ENCODE results near the gene ETV3L. TPM values are rescaled to one million over a fixed set of nuclear protein-coding genes. Genes with fewer than 3 reads are reported as not detected.
A peak's percentile ranks its signal among the peaks of the same experiment; 100 is the strongest.

Gene ETV3L
- total and polyA plus RNA-seq, 9 donors = not detected

DNA sequence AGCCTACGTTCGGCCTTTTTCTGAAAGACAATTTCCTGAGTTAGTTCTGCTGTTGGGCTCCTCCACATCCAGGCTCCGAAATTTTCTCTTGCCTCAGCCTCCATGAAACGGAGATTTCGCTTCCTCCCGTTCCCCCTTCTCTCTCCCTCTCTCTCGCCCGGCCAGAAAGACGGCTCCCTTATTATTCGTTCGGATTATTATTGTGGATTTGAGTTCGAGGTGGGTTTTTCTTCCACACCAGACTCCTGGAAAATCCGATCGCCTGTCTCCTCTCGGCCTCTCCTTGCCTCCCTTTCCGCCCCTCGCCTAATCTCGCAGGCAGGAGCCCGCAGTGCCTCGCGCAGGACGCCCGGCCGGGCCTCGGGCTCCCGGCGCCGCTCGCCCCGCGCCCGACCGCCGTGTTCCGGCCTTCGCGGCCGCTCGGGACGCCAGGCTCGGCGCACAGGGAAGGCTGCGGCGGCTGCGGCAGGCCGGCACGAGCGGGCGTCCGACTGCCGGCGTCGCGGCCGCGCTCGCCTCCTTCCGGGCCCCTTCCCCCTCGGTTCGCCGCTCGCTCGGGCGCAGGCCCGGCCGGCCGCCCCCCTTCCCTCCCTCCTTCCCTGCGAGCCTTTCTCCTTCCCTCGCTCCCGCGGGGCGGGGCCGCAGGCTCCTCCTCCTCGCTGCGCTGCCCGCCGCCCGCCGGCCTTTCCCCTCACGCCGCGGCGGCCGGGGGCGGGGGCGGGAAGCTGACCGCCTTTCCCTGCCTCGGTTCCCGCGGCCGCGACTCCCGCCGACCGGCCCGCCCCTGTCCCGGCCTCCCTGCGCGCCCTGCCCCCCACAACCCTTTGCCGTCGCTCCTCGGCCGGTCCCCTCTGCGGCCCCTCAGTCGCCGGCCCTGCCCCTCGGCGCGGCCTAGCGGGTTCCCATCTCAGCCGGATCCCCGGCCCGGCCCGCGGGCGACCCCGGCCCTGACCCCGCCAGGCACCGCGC, 54.1 kb downstream of the ETV3L start, which contains the start of gene ARHGEF11:
Gene ARHGEF11, minus strand, starts transcription at position 493 of the 969 bp plus-strand sequence. CDS start 1,412 bp downstream, outside the sequence.
- H3K27me3 ChIP-seq (ENCODE audit: control insufficient read depth, insufficient read depth, low read length) = no peaks in the 10 kb centered on the region
- under 1% methylated on average over 110 of the region's 120 CpGs for WGBS (ENCODE audit: insufficient coverage)
- H3K36me3 ChIP-seq (ENCODE audit: control insufficient read depth, insufficient read depth, low read length) = no peaks in the 10 kb centered on the region
- H3K4me3 ChIP-seq (ENCODE audit: low read length) = peak within 1 kb of the TSS; percentile 71
- H3K4me1 ChIP-seq (ENCODE audit: control insufficient read depth, insufficient read depth, low read length) = peaks cover 28% of the 10 kb centered on the region
- peak within 1 kb of the TSS; percentile 88 for H3K27ac ChIP-seq (ENCODE audit: low read length)
- peak; percentile 98 for DNase-seq
- no peaks in the 10 kb centered on the region for H3K9me3 ChIP-seq (replicated peaks; ENCODE audit: control insufficient read depth, low read depth, low read length)

DNA sequence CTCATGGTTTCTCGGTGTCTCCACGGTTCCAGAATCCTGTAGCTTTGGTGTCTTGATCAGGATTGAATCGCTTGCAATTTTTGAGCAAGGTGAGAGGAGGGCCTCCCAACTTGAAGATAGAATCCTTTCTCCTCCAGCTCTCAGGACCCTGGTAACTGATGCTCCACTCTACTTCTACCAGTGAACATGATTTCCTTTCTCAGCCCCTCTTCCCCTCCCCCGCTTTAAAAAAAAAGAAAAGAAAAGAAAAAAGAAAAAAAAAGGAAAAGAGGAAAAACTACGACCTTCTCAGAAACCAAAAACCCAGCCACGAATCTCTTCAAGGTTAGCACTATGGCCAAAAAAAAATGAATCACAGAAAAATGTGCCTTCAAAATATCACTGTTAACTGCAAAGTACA, 55.3 kb downstream of the ETV3L start:
- peak overlapping the region; percentile 71 for H3K4me3 ChIP-seq (ENCODE audit: low read length)
- 49% methylated on average over 2 of the region's 6 CpGs for WGBS (ENCODE audit: insufficient coverage)
- H3K4me1 ChIP-seq (ENCODE audit: control insufficient read depth, insufficient read depth, low read length) = peaks cover 28% of the 10 kb centered on the region
- no peaks in the 10 kb centered on the region for H3K27me3 ChIP-seq (ENCODE audit: control insufficient read depth, insufficient read depth, low read length)
- H3K36me3 ChIP-seq (ENCODE audit: control insufficient read depth, insufficient read depth, low read length) = no peaks in the 10 kb centered on the region
- DNase-seq = no peak
- H3K9me3 ChIP-seq (replicated peaks; ENCODE audit: control insufficient read depth, low read depth, low read length) = no peaks in the 10 kb centered on the region
- no peak overlapping the region for H3K27ac ChIP-seq (ENCODE audit: low read length)

DNA sequence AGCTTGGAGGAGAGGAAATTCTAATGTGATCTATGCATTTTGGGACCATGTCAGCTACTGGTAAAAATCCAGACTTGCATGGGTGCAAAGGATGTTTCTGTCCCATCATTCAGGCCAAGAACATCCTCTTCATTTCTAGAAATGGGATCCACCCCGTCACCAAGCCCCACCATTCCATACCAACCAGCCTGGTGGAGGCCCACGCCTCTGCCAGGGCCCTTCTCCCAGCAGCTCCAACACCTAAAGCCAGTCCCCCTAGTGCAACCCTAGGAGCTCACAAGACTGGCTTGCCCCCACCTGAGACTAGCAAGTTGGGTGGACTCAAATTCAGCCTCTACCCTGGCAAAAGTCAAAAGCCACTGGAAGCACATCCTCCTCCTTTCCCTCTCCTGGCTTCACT, 55.9 kb downstream of the ETV3L start:
- H3K4me1 ChIP-seq (ENCODE audit: control insufficient read depth, insufficient read depth, low read length) = peaks cover 28% of the 10 kb centered on the region

GRCh38 chr1:157042846-157043245, 56.8 kb downstream of the ETV3L start:
- peak; percentile 29 for DNase-seq
- Histone ChIP-seq H3K4me3 (ENCODE audit: low read length) (no peak overlapping the region), H3K9me3 (replicated peaks; ENCODE audit: control insufficient read depth, low read depth, low read length) (no peaks in the 10 kb centered on the region), H3K4me1 (ENCODE audit: control insufficient read depth, insufficient read depth, low read length) (peaks cover 28% of the 10 kb centered on the region), H3K27ac (ENCODE audit: low read length) (no peak overlapping the region), H3K36me3 (ENCODE audit: control insufficient read depth, insufficient read depth, low read length) (no peaks in the 10 kb centered on the region), H3K27me3 (ENCODE audit: control insufficient read depth, insufficient read depth, low read length) (no peaks in the 10 kb centered on the region)
- WGBS (ENCODE audit: insufficient coverage) = no CpG with 5 or more reads among the region's 2 CpGs

More for the DNA sequence above, 55.9 kb downstream of the ETV3L start:
- H3K9me3 ChIP-seq (replicated peaks; ENCODE audit: control insufficient read depth, low read depth, low read length) = no peaks in the 10 kb centered on the region
- 61% methylated on average over 2 of the region's 2 CpGs for WGBS (ENCODE audit: insufficient coverage)
- DNase-seq = no peak
- no peak overlapping the region for H3K27ac ChIP-seq (ENCODE audit: low read length)
- H3K4me3 ChIP-seq (ENCODE audit: low read length) = peak overlapping the region; percentile 71
- no peaks in the 10 kb centered on the region for H3K27me3 ChIP-seq (ENCODE audit: control insufficient read depth, insufficient read depth, low read length)
- no peaks in the 10 kb centered on the region for H3K36me3 ChIP-seq (ENCODE audit: control insufficient read depth, insufficient read depth, low read length)

Other genes with a start within 250 kb of the ETV3L start
- gene INSRR, start 240.7 kb downstream of the ETV3L start, total RNA-seq = 0.18 TPM
- gene INSRR, start 240.7 kb downstream of the ETV3L start, polyA plus RNA-seq (ENCODE audit: insufficient read depth in 1 of 8, insufficient read length in 8 of 8, low replicate concordance in 1 of 8) = 1 to 10 TPM in 3 of 8 donors, under 1 TPM in 5; 0.40 to 1.2 (median 0.66) TPM
- 0.35 TPM for gene NTRK1, start 238.9 kb downstream of the ETV3L start, total RNA-seq
- gene NTRK1, start 238.9 kb downstream of the ETV3L start, polyA plus RNA-seq (ENCODE audit: insufficient read depth in 1 of 8, insufficient read length in 8 of 8, low replicate concordance in 1 of 8) = 1 to 10 TPM in 3 of 8 donors, under 1 TPM in 5; 0.41 to 1.9 (median 0.91) TPM
- 12.2 TPM for gene PEAR1, start 206.1 kb downstream of the ETV3L start, total RNA-seq
- 10 to 100 TPM; 17.9 to 35.0 (median 28.7) TPM for gene PEAR1, start 206.1 kb downstream of the ETV3L start, polyA plus RNA-seq (ENCODE audit: insufficient read depth in 1 of 8, insufficient read length in 8 of 8, low replicate concordance in 1 of 8)
- 0.53 TPM for gene LRRC71, start 179.2 kb downstream of the ETV3L start, total RNA-seq
- gene LRRC71, start 179.2 kb downstream of the ETV3L start, polyA plus RNA-seq (ENCODE audit: insufficient read depth in 1 of 8, insufficient read length in 8 of 8, low replicate concordance in 1 of 8) = 1 to 10 TPM in 4 of 8 donors, under 1 TPM in 4; 0.39 to 1.5 (median 0.92) TPM
- 20.9 TPM for gene ARHGEF11, start 54.1 kb downstream of the ETV3L start, total RNA-seq
- 10 to 100 TPM; 18.4 to 30.0 (median 22.9) TPM for gene ARHGEF11, start 54.1 kb downstream of the ETV3L start, polyA plus RNA-seq (ENCODE audit: insufficient read depth in 1 of 8, insufficient read length in 8 of 8, low replicate concordance in 1 of 8)
- 9.8 TPM for gene ETV3, start 38.6 kb upstream of the ETV3L start, total RNA-seq
- 10 to 100 TPM; 12.1 to 21.2 (median 15.3) TPM for gene ETV3, start 38.6 kb upstream of the ETV3L start, polyA plus RNA-seq (ENCODE audit: insufficient read depth in 1 of 8, insufficient read length in 8 of 8, low replicate concordance in 1 of 8)

Data from muscle of leg (tissue), 11 donors.